Tibial nerve (tissue), 4 donors: Measurements from ENCODE around the gene IP6K2. TPM values are rescaled to one million over a fixed set of nuclear protein-coding genes. Genes with fewer than 3 reads are reported as not detected.

Source experiments
- DNase-seq, 2 donors: peaks; one replicate each; pipeline ENCODE4 v3.0.0-alpha.2; 2019; ENCODE audit warnings: low spot score in 2 of 2
- H3K27ac ChIP-seq, 4 donors: fragments of 200-600 bp; sonication (generic) in 3 of 4; one replicate each; pipeline ENCODE4 v1.5.1; 2017 to 2019; ENCODE audit warnings: mild to moderate bottlenecking in 1 of 4
- H3K27me3 ChIP-seq, 2 donors: fragments of 200-600 bp; sonication (generic) in 1 of 2; one replicate each; pipeline versions ENCODE4 v1.5.1 to v1.6.0; 2017 to 2019
- H3K36me3 ChIP-seq, 3 donors: fragments of 200-600 bp; sonication (generic); one replicate each; pipeline ENCODE4 v1.5.1; 2018 to 2019
- H3K4me1 ChIP-seq, 4 donors: fragments of 200-600 bp; sonication (generic) in 3 of 4; one replicate each; pipeline ENCODE4 v1.5.1; 2017 to 2019
- H3K4me3 ChIP-seq, 4 donors: fragments of 200-600 bp; sonication (generic) in 3 of 4; one replicate each; pipeline ENCODE4 v1.5.1; 2017 to 2019; ENCODE audit warnings: mild to moderate bottlenecking in 1 of 4, moderate library complexity in 1 of 4
- H3K9me3 ChIP-seq, 4 donors: fragments of 200-600 bp; sonication (generic) in 3 of 4; one replicate each; pipeline ENCODE4 v1.5.1; 2017 to 2019
- EP300 ChIP-seq, 2 donors: sonication (generic); formaldehyde crosslinking; IDR thresholded peaks; one replicate each; pipeline ENCODE4 v1.6.1; 2017; ENCODE audit warnings: antibody characterized with exemption in 2 of 2, mild to moderate bottlenecking in 1 of 2
- POLR2A ChIP-seq, 2 donors: fragments of 450-650 bp; IDR thresholded peaks; one replicate each; pipeline ENCODE4 v1.6.1; 2017; ENCODE audit warnings: antibody characterized with exemption in 2 of 2, mild to moderate bottlenecking in 2 of 2, moderate library complexity in 2 of 2
- WGBS, 2 donors: methylation state at CpG; one replicate each; pipeline ENCODE4 v1.1.5; 2018; 5-methylcytosine and 5-hydroxymethylcytosine counted together
- total RNA-seq, 4 donors: library from RNA; depleted of rRNA; stranded (reverse); fragments of >200 nt; gene quantifications; one replicate each; pipeline ENCODE4 v1.1.0, GENCODE V29; 2016
- TF ChIP-seq, protein P1 (sequence below), 5 experiments: fragments of 200-600 bp in 3 of 5; fragments of 450-650 bp in 2 of 5; sonication (generic) in 3 of 5; IDR thresholded peaks; one replicate each; pipeline ENCODE4 v1.5.1; 2016 to 2019; ENCODE audit warnings: antibody characterized with exemption in 5 of 5, mild to moderate bottlenecking in 3 of 5, moderate library complexity in 2 of 5

Gene IP6K2
- total RNA-seq, 4 donors from 2014 or later, result 130 to 202 (median 171) TPM

DNA sequence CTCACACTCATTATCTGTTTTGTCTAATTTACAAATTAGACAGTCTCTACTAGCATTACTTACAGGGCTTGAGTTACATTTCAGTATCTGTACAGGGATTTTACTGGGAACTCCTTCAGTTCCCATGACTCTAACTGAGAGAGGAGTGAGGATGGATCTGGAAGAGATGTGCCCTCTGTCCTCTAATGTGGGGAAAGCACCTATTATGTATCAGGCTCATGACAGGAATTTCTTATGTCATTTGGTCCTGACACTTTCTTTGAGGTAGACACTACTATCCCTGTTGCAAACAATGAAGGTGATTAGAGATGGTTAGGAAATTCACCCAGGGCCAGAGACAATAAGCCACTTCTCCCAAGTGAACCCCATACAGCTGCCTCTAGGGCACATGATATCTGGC is 20.4 kb downstream of the IP6K2 start:
- H3K9me3 ChIP-seq, result no peaks in the 10 kb centered on the region
- H3K4me3 ChIP-seq, result no peak overlapping the region
- H3K36me3 ChIP-seq, result peaks cover 3 to 52% (median 10%) of the 10 kb centered on the region in 3 donors
- H3K4me1 ChIP-seq, result peaks cover 0 to 56% (median 12%) of the 10 kb centered on the region in 4 donors
- peak overlapping the region; percentile 86 to 98 (median 93) for H3K27ac ChIP-seq
- TF ChIP-seq, protein P1, sequence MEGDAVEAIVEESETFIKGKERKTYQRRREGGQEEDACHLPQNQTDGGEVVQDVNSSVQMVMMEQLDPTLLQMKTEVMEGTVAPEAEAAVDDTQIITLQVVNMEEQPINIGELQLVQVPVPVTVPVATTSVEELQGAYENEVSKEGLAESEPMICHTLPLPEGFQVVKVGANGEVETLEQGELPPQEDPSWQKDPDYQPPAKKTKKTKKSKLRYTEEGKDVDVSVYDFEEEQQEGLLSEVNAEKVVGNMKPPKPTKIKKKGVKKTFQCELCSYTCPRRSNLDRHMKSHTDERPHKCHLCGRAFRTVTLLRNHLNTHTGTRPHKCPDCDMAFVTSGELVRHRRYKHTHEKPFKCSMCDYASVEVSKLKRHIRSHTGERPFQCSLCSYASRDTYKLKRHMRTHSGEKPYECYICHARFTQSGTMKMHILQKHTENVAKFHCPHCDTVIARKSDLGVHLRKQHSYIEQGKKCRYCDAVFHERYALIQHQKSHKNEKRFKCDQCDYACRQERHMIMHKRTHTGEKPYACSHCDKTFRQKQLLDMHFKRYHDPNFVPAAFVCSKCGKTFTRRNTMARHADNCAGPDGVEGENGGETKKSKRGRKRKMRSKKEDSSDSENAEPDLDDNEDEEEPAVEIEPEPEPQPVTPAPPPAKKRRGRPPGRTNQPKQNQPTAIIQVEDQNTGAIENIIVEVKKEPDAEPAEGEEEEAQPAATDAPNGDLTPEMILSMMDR (IDR thresholded peaks at IDR 0.05), result no peak
- no peak for DNase-seq
- H3K27me3 ChIP-seq, result no peaks in the 10 kb centered on the region

DNA sequence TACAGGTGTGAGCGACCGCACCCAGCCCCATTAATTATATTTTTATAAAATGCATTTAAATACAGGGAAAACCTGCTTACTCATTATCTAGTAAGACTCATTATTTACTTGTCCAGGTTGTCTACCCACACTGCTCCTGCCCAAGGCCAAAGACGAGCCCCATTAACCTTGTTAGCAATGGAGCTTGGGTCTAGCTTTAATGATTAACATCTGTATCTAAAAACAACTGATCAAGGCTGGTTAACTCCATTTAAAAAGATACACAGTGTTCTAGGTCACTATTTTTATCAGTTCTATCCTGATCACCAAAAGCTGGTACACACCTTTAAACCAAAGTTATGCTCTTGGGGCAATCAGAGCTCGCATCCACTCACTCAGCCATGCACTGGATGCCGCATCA is 20.9 kb downstream of the IP6K2 start:
- WGBS, 2 donors, result 85 to 91% methylated on average over 5 of the region's 5 CpGs
- no peak for DNase-seq
- H3K4me3 ChIP-seq, result peak overlapping the region in 1 of 4 donors; percentile 85
- H3K4me1 ChIP-seq, result peaks cover 0 to 60% (median 14%) of the 10 kb centered on the region in 4 donors
- TF ChIP-seq POLR2A (IDR thresholded peaks at IDR 0.05), result no peak
- TF ChIP-seq, protein P1 (IDR thresholded peaks at IDR 0.05), result no peak
- TF ChIP-seq EP300 (IDR thresholded peaks at IDR 0.05), result no peak
- peaks cover 3 to 57% (median 11%) of the 10 kb centered on the region in 3 donors for H3K36me3 ChIP-seq
- no peaks in the 10 kb centered on the region for H3K9me3 ChIP-seq
- H3K27me3 ChIP-seq, result no peaks in the 10 kb centered on the region
- peak overlapping the region; percentile 86 to 98 (median 93) for H3K27ac ChIP-seq

DNA sequence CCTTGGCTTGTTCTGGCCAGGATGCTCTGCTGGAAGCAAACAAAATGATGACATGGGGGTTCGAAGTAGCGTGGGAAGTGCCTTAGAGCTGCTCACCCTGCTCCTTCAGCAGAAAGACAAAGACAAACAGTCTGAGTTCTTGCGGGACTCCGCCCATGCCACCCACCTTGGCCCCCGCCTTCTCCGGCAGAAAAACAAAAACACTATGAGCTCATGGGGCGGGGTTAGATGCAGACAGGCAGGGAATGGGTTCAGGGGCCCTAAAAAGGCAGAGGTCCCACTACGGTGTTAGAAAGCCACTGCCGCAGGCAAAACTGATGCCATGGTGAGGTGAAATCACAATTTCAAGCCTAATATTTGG is 21.6 kb downstream of the IP6K2 start:
- H3K4me3 ChIP-seq, result peak overlapping the region; percentile 43 to 85 (median 62)
- no peaks in the 10 kb centered on the region for H3K27me3 ChIP-seq
- 30 to 31% methylated on average over 9 of the region's 9 CpGs for WGBS, 2 donors
- TF ChIP-seq, protein P1 (IDR thresholded peaks at IDR 0.05), result peak in 1 of 5 experiments; percentile 23
- TF ChIP-seq POLR2A (IDR thresholded peaks at IDR 0.05), result peak; percentile 45 to 72
- peak in 1 of 2 donors; percentile 94 for TF ChIP-seq EP300 (IDR thresholded peaks at IDR 0.05)
- H3K27ac ChIP-seq, result peak overlapping the region; percentile 86 to 98 (median 93)
- H3K9me3 ChIP-seq, result no peaks in the 10 kb centered on the region
- peak; percentile 68 to 81 for DNase-seq
- H3K4me1 ChIP-seq, result peaks cover 0 to 59% (median 14%) of the 10 kb centered on the region in 4 donors
- H3K36me3 ChIP-seq, result peaks cover 3 to 60% (median 15%) of the 10 kb centered on the region in 3 donors

DNA sequence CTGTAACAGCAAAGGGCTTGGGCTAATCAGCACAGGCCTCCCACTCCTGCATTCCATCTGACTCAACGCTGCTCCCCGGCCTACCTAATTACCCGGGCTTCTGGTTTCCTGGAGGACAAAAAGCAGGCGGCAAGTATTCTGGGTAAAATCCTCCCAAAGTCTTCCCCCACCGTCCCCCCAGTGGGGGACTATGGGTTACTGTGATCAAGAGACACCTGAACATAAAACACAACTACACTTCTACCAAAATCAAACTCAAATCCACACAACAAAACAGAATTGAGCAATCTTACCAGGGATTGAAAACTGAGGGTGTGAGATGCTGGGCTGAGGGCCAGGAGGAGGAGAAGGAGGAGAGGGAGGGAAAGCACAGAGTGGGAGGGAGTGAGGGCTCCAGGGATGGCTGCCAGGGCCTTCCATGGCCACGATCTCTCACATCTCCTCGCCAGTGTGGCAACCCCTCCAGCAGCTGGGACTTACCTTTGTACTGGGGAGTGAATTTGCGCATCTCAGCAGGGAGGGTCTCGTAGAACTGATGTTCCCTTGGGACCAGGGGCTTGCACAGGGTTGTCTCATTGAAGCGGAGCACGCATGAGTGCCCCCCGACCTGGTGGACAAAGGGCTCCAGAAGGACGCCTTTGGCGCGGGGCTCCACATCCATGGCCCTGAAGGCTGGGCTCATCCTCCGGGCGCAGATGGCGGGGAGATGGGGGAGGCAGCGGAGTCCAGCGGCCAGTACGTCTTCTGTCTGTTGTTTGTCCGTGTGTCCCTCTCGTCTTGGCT is 22.2 kb downstream of the IP6K2 start:
- H3K9me3 ChIP-seq, result no peaks in the 10 kb centered on the region
- peak overlapping the region; percentile 86 to 98 (median 93) for H3K27ac ChIP-seq
- 27 to 32% methylated on average over 19 to 23 of the region's 23 CpGs for WGBS, 2 donors
- TF ChIP-seq EP300 (IDR thresholded peaks at IDR 0.05) (peak; percentile 20 to 48), POLR2A (IDR thresholded peaks at IDR 0.05) (peak; percentile 4 to 20)
- TF ChIP-seq, protein P1 (IDR thresholded peaks at IDR 0.05), result no peak
- peaks cover 0 to 63% (median 14%) of the 10 kb centered on the region in 4 donors for H3K4me1 ChIP-seq
- peak; percentile 79 to 85 for DNase-seq
- H3K27me3 ChIP-seq, result no peaks in the 10 kb centered on the region
- H3K36me3 ChIP-seq, result peaks cover 3 to 66% (median 15%) of the 10 kb centered on the region in 3 donors
- peak overlapping the region; percentile 43 to 85 (median 62) for H3K4me3 ChIP-seq

DNA sequence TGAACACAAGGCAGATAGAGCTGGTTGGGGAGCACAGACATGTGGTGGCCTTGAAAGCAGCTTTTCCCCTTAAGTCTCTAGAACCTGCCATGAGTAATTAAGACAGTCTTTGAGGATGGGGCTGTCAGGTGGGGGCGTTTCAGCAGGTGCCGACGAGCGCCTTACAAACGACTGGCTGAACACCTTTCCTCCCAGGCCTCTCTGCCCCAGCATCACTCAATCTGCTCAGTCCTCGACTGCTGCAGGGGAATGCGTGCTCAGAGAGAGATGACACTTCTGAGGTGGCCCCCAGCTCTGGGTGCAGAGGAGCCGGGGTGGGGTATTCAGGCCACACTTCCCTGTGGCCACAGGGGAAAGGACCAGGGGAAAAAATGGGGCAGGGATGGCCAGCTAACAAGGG is 23.2 kb downstream of the IP6K2 start:
- no peak for DNase-seq
- TF ChIP-seq POLR2A (IDR thresholded peaks at IDR 0.05) (no peak), EP300 (IDR thresholded peaks at IDR 0.05) (peak in 1 of 2 donors; percentile 1)
- Histone ChIP-seq H3K36me3 (peaks cover 6 to 68% (median 23%) of the 10 kb centered on the region in 3 donors), H3K27ac (peak overlapping the region; percentile 86 to 98 (median 93)), H3K27me3 (no peaks in the 10 kb centered on the region), H3K9me3 (no peaks in the 10 kb centered on the region), H3K4me1 (peaks cover 0 to 68% (median 14%) of the 10 kb centered on the region in 4 donors), H3K4me3 (peak overlapping the region; percentile 43 to 85 (median 62))
- 60 to 68% methylated on average over 8 of the region's 8 CpGs for WGBS, 2 donors
